ENCODE data around the gene RREB1. TPM values are rescaled to one million over a fixed set of nuclear protein-coding genes. Genes with fewer than 3 reads are reported as not detected.
A peak's percentile ranks its signal among the peaks of the same experiment; 100 is the strongest.

The RREB1 gene
- total RNA-seq, 1 experiment from 2014 or later = 35.8 TPM

DNA sequence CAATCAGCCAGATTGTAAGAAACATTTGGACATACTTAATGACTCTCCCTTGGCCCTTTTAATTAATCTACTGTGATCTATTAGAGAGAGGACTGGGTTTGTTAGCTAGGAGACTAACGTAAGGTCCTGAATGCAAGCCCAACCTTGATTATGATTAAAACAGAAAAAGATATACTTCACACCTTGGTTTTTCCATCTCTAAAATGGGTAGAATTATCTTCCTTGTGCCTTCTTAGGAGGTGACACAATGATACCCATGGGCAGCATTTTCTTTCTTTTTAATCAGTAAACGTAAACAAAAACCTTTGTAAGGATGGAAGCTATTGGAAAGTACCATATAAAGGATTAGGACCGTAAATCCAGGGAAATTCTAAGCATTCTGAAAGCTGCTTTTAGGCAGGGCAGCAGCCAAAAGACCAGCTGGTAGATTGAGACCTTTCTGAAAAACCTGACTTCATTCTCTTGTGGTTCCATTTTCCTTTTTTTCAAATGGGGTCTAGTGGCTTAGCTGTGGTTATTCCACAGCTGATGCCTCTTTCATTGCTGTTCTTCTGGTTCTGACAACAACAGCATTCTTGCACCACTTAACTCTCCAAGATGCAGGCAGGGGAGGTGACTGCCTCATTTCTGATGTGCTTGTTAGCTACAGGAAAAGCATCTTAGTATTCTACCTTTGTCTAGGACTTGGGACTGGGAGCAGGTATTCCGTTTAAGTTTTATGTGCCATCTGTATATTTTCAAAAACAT, 27.4 kb downstream of the RREB1 start:
- Histone ChIP-seq H3K9ac (ENCODE audit: extremely low read depth, insufficient read length, low read length) (no peak overlapping the region), H3K56ac (ENCODE audit: insufficient read length, low read depth, low read length) (no peak overlapping the region), H3K23ac (ENCODE audit: insufficient read length, low read depth, low read length) (no peak overlapping the region), H4K91ac (ENCODE audit: insufficient read length, low read depth, low read length) (no peak overlapping the region), H3K4me1 (ENCODE audit: insufficient read depth, low read length) (peaks cover 9% of the 10 kb centered on the region), H2AFZ (ENCODE audit: low read length) (no peak overlapping the region), H4K8ac (replicated peaks; ENCODE audit: insufficient read length, low read depth, low read length) (no peak overlapping the region), H3K4me2 (ENCODE audit: insufficient read depth, insufficient read length, low read length) (no peak overlapping the region), H3K9me3 (ENCODE audit: control insufficient read depth, low read depth, low read length) (no peaks in the 10 kb centered on the region), H2AK5ac (ENCODE audit: insufficient read length, low read length) (no peak overlapping the region), H3K18ac (ENCODE audit: insufficient read length, low read depth, low read length) (no peak overlapping the region), H3K27ac (ENCODE audit: insufficient read length, low read depth, low read length) (no peak overlapping the region), H3K23me2 (ENCODE audit: insufficient read length, low read depth, low read length, poor library complexity, severe bottlenecking) (no peaks in the 10 kb centered on the region), H3K14ac (ENCODE audit: insufficient read depth, low read length) (no peak overlapping the region), H2BK120ac (ENCODE audit: low read depth, low read length, poor library complexity, severe bottlenecking) (no peak overlapping the region), H2BK5ac (ENCODE audit: insufficient read length, low read length) (no peak overlapping the region), H4K20me1 (ENCODE audit: control insufficient read depth, insufficient read depth, insufficient read length) (no peaks in the 10 kb centered on the region), H3K79me1 (ENCODE audit: insufficient read depth, low read depth, low read length, poor library complexity, severe bottlenecking) (no peaks in the 10 kb centered on the region), H3K4ac (ENCODE audit: low read depth, low read length) (no peak overlapping the region), H2BK20ac (ENCODE audit: low read depth, low read length, poor library complexity, severe bottlenecking) (no peak overlapping the region), H2BK15ac (ENCODE audit: low read depth, low read length) (no peak overlapping the region), H3K27me3 (ENCODE audit: insufficient read depth, low read length) (no peaks in the 10 kb centered on the region), H3T11ph (ENCODE audit: low read length) (no peak overlapping the region), H4K5ac (ENCODE audit: insufficient read length, low read depth, low read length) (no peak overlapping the region), H2BK12ac (ENCODE audit: insufficient read length, low read depth, low read length) (no peak overlapping the region), H3K79me2 (ENCODE audit: insufficient read depth, low read length) (peaks cover 3% of the 10 kb centered on the region; the same call in 1 of the 2 replicates)
- no CpG with 5 or more reads among the region's 4 CpGs for WGBS (ENCODE audit: extremely low coverage, insufficient read length, low lambda C conversion rate)
- Mint-ChIP-seq H3K27ac (0 out of 7 replicates have a peak overlapping the region, but pooled peaks of 1 of the 3 experiments have one; percentile 58), H3K9me3 (no peaks in the 10 kb centered on the region), H3K27me3 (ENCODE audit: low read depth) (no peaks in the 10 kb centered on the region), H3K4me3 (no peak overlapping the region), H3K36me3 (ENCODE audit: insufficient read depth in 1 of 3, low read depth in 3 of 3) (no peaks in the 10 kb centered on the region), H3K4me1 (peaks cover 34 to 36% of the 10 kb centered on the region in 2 experiments)
- no peak for TF ChIP-seq CTCF (conservative IDR thresholded peaks at IDR 0.05)
- DNase-seq = no peak

Measured in H9 (cell line).